HuH-7 (cell line): ENCODE data around the gene PRR19.
A peak's percentile ranks its signal among the peaks of the same experiment; 100 is the strongest.

ENCODE experiments used
- DNase-seq: peaks from one replicate; pipeline ENCODE4 v3.0.0; 2011; ENCODE audit warnings: low spot score

Gene PRR19

DNA sequence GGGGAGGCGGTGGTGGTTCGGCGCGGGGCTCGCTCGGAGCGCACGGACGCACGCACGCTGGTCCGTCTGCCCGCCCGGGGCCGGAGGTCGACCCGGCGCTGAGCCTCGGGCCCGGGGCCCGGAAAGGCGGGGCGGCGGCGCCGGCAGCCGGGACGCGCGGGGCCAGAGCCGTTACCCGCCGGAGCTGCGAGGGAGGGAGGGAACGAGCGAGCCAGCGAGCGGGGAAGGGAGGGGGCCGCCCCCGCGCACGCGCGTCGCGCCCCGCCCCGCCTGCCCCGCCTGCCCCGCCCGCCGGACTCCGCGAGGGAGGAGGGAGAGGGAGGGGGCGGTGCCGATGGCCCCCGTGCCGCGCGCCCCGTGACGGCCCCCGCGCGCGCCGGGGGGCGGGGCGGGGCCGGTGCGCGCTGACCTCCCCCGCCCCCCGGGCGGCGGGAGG, 17.8 kb upstream of the PRR19 start:
- DNase-seq = peak; percentile 82

DNA sequence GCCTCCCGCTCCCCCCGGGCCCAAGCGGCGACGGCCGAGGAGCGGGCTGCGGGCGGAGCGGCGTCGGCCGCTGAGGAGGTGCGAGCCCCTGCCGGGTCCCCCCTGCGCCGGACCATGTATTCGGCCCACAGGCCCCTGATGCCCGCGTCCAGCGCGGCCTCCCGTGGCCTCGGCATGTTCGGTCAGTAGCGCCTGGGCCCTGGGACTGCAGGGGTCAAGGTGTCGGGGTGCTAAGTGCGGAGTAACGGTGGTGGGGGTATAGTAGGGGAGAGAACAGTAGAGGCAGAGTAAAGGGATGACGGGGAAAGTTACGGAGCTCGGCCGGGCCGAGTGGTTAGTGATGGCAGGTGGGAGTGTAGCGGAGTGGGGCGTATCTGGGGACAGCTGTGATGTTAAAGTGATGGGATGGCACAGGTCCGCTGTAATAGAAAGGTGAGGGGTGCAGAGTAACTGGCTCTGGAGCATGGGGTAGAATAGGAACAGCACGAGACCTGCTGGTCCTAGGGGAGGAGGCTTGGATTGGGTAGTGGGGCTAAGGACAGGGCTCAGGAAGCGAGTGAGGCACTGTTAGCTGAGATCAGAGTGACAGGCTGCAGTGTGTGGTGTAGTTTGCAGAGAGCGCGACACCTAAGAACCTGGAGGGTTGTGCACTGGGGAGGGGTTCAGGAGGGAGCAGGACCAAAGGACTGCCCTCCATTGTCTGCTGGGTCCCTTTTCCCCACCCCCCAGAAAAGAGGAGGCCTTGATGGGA, 17.2 kb upstream of the PRR19 start:
- DNase-seq = no peak

DNA sequence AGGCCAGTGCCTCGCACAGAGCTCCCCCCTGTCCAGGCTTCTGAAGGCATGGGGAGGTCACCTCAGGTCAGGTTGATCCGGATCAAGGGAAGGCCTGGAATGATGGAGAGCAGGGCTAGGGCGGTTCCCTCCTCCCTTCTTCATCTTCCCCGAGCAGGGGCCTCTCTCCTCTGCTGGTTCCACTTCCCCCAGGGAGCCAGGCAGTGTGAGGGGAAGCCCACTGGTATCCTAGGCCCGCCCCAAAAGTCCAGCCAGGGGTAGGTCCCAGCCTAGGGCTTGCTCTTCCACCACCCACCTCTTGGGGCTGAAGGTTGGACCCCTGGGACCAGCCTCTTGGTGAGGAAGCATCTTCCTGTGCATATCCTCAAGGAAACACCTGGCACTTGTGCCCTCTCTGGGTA, 16.4 kb upstream of the PRR19 start:
- DNase-seq = no peak

DNA sequence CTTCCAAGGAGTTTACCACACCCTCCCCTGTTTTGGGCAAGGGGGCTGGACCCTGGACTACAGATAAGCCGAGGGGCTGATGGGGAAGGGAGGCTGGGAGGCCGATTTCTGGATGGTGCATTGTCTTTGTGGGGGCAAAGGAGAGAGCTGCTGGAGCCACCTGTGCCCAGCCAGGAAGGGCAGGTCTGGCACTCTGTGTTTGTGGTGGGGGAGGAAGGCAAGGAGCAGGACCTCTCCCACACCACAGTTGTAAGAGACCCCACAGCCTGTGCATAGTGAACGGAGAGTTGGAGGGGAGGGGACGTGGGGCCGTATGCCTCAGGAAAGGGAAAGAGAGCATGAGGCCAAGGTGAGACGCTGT, 16.0 kb upstream of the PRR19 start:
- no peak for DNase-seq

DNA sequence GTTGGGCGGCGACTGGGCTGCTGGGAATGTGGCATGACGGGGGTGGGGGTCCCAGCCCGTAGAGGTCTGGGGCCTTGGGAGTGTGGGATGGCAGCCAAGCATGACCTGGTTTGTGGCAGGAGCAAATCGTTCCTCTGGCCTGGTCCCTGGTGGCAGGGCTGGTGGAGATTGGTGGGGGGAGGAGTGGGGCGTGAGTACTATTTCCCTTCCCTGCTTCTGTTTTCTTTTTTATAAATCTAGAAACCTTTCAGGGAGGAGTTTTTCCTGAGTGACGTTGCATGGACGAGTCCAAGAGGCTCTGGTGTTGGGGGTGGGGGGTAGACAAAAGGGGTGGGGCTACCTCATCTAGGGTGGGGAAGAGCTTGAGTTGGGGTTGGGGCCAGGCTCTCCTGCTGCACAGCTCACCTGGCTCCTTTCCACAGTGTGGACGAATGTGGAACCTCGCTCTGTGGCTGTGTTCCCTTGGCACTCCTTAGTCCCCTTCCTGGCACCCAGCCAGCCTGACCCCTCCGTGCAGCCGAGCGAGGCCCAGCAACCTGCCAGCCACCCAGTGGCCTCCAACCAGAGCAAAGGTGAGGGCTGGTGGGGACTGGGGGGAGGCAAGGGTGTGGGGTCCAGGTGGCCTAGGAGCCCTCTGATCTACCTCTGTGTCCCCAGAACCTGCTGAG, 15.4 kb upstream of the PRR19 start:
- no peak for DNase-seq

DNA sequence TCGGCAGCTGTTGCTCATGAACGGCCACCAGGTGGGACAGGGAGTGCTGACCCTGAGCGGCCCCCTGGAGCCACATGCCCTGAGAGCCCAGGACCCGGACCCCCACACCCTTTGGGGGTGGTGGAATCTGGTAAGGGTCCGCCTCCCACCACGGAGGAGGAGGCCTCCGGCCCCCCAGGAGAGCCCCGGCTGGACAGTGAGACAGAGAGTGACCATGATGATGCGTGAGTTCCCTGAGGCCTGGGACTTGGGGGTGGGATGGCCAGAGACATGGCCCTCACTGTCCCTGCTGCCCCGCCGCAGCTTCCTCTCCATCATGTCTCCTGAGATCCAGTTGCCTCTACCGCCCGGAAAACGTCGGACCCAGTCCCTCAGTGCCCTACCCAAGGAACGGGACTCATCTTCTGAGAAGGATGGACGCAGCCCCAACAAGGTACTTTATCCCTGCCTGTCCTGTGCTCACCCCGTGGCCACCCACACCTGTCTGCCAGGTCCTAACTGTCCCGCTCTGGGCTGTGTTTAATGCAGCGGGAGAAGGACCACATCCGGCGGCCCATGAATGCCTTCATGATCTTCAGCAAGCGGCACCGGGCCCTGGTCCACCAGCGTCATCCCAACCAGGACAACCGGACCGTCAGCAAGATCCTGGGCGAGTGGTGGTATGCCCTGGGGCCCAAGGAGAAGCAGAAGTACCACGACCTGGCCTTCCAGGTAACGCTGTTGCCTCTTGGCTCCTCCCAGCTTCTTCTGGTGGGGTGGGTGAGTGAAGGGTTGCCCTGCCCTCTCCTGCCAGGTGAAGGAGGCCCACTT, 14.7 kb upstream of the PRR19 start:
- no peak for DNase-seq

DNA sequence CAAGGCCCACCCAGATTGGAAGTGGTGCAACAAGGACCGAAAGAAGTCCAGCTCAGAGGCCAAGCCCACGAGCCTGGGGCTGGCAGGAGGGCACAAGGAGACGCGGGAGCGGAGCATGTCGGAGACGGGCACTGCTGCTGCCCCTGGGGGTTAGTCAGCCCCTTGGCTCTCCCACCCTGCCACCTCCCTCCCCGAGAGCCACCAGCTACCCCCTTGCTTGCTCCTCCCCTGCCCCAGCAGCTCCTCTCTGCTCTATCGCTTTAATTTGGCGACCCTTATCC, 14.2 kb upstream of the PRR19 start:
- DNase-seq = no peak

DNA sequence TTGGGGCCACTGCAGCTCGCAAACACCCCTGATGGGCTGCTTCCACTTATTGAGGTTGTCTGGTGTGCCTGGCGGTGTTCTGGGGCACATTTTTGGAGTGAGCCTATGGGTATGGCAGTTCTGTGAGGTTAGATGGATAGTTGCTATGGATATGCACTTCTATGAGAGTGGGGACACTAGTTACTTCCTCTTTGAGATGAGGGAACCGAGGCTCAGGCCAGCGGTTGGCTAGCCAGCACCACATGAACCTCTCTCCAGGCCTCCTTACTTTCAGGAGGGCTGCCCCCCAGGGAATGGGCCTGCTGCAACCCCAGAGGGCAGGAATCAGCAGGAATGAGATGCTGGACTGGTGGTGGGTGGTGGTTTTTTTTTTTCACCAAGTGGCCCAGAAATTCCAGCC, 13.5 kb upstream of the PRR19 start:
- no peak for DNase-seq

DNA sequence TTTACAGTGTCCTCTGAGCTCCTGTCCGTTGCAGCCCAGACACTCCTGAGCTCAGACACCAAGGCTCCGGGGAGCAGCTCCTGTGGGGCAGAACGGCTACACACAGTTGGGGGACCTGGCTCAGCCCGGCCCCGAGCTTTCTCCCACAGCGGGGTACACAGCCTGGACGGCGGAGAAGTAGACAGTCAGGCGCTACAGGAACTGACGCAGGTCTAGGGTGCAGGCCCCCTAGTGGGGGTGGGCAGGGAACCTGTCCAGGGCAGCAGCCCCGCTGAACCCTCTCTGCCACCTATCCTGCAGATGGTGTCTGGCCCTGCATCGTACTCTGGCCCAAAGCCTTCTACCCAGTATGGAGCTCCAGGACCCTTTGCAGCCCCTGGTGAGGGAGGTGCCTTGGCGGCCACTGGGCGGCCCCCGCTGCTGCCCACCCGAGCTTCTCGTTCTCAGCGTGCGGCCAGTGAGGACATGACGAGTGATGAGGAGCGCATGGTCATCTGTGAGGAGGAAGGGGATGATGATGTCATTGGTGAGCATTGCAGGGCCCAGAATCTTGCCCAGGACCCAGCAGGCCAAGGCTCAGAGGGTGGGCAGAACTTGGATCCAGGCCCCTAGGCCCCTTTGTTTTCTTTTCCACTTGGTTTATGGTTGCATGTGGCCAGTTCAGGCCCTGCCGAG, 12.9 kb upstream of the PRR19 start:
- no peak for DNase-seq

DNA sequence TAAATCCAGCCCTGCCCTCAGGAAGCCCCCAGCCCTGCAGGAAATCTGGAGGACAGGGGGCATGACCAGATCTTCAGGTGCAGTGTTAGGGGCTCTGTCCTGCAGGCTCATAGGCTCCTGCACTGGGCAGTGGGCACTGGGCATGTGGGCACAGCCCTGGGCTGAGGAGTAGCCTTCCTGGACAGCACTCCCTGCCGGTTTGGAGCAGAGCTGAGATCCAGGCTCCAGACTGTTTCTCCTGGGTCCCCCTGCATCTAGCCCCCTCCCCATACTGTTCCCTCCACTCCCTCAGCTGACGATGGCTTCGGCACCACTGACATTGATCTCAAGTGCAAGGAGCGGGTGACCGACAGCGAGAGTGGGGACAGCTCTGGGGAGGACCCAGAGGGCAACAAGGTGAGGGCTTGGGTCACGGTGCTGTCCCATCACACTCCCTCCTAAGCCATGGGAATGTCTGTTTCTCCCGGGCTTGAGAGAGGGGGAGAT, 12.3 kb upstream of the PRR19 start:
- no peak for DNase-seq

DNA sequence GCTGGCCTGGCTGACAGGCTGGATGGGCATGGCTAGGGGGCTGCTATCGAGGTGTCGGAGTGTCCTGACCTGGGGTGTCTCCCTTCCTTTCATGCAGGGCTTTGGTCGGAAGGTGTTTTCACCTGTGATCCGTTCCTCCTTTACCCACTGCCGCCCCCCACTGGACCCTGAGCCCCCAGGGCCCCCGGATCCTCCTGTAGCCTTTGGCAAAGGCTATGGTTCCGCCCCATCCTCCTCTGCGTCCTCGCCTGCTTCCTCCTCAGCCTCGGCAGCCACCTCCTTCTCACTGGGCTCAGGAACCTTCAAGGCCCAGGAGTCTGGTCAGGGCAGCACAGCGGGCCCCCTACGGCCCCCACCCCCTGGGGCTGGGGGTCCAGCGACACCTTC, 11.8 kb upstream of the PRR19 start:
- no peak for DNase-seq

DNA sequence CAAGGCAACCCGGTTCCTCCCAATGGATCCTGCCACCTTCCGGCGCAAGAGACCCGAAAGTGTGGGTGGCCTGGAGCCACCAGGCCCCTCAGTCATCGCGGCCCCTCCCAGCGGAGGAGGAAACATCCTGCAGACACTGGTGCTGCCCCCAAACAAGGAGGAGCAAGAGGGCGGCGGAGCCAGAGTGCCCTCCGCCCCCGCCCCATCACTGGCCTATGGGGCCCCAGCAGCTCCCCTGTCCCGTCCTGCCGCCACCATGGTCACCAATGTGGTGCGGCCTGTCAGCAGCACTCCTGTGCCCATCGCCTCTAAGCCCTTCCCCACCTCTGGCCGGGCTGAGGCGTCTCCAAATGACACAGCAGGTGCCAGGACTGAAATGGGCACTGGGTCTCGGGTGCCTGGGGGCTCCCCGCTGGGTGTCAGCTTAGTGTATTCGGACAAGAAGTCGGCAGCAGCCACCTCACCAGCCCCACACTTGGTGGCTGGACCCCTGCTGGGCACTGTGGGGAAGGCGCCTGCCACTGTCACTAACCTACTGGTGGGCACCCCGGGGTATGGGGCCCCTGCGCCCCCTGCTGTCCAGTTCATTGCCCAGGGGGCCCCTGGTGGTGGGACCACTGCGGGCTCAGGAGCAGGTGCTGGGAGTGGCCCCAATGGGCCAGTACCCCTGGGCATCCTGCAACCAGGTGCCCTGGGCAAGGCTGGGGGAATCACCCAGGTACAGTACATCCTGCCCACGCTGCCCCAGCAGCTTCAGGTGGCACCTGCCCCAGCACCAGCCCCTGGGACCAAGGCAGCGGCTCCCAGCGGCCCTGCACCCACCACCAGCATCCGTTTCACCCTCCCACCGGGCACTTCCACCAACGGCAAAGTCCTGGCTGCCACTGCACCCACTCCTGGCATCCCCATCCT, 11.2 kb upstream of the PRR19 start:
- DNase-seq = peak; percentile 76

DNA sequence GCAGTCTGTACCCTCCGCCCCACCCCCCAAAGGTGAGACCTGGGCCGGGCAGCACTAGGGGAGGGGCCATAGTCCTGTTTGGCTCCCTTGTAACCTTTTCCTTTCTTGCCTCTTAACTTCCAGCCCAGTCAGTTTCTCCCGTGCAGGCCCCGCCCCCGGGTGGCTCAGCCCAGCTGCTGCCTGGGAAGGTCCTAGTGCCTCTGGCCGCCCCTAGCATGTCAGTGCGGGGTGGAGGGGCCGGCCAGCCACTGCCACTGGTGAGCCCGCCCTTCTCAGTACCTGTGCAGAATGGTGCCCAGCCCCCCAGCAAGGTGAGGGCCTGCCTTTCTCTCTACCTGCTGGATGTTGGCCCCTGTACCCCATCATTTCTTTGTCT, 10.5 kb upstream of the PRR19 start:
- DNase-seq = no peak

DNA sequence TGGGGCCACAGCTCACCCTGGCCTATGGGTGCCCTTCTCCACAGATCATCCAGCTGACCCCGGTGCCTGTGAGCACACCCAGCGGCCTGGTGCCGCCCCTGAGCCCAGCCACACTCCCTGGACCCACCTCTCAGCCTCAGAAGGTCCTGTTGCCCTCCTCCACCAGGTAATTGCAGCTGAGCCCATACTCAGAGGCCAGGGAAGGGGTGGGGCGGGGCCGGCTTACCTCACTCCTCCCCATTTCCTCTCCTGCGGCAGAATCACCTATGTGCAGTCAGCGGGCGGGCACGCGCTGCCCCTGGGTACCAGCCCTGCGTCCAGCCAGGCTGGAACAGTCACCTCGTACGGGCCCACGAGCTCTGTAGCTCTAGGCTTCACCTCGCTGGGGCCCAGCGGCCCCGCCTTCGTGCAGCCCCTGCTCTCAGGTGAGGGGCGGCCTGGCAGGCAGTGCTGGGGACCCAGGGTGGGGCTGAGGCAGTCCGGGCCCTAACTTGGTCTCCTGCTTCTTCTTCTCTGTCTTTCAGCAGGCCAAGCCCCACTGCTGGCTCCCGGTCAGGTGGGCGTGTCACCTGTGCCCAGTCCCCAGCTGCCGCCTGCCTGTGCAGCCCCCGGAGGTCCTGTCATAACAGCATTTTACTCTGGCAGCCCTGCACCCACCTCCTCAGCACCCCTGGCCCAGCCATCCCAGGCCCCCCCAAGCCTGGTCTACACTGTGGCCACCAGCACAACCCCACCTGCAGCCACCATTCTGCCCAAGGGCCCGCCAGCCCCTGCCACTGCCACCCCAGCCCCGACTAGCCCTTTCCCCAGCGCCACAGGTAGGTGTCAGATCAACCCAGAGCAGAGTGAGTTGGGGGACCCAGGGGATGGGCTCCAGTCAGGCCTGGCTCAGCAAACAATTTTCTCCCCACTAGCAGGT, 9.6 kb upstream of the PRR19 start:
- DNase-seq = no peak

DNA sequence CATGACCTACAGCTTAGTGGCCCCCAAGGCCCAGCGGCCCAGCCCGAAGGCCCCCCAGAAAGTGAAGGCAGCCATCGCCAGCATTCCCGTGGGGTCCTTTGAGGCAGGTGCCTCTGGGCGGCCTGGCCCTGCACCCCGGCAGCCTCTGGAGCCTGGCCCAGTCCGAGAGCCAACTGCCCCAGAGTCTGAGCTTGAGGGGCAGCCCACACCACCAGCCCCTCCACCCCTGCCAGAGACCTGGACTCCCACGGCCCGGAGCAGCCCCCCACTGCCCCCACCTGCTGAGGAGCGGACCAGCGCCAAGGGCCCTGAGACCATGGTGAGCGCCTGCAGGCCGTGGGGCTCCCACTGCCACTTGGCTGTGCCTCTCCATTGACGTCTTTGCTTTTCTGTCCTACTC, 9.0 kb upstream of the PRR19 start:
- DNase-seq = no peak

DNA sequence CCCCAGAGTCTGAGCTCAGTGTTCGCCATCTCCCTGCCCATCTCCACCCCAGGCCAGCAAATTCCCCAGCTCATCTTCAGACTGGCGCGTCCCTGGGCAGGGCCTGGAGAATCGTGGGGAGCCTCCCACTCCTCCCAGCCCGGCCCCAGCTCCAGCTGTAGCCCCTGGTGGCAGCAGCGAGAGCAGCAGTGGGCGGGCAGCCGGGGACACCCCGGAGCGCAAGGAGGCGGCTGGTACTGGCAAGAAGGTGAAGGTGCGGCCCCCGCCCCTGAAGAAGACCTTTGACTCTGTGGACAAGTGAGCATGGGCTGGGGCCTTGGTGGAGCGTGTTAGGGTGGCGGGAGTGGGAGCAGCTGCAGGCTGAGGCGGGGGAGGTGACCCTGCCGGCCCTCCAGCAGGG, 8.4 kb upstream of the PRR19 start:
- DNase-seq = no peak

DNA sequence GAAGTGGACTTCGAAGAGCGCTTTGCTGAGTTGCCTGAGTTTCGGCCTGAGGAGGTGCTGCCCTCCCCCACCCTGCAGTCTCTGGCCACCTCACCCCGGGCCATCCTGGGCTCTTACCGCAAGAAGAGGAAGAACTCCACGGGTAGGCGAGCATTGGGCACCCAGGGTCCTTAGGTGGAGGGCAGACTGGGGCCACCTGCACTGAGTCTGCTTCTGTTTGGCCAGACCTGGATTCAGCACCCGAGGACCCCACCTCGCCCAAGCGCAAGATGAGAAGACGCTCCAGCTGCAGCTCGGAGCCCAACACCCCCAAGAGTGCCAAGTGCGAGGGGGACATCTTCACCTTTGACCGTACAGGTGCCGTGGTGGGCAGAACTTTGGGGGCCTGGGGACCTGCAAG, 8.0 kb upstream of the PRR19 start:
- DNase-seq = no peak

DNA sequence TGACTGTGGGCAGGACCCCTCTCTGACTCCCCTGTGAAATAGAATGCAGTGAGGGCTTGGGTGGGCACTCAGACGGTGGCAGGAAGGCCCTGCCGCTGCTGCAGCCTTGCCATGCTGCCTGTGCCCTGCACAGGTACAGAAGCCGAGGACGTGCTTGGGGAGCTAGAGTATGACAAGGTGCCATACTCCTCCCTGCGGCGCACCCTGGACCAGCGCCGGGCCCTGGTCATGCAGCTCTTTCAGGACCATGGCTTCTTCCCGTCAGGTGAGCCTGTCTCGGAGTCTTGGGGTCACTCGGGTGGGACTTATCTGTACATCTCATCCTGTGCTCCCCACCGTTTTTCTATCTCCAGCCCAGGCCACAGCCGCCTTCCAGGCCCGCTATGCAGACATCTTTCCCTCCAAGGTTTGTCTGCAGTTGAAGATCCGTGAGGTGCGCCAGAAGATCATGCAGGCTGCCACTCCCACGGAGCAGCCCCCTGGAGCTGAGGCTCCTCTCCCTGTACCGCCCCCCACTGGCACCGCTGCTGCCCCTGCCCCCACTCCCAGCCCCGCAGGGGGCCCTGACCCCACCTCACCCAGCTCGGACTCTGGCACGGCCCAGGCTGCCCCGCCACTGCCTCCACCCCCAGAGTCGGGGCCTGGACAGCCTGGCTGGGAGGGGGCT, 7.3 kb upstream of the PRR19 start:
- no peak for DNase-seq

DNA sequence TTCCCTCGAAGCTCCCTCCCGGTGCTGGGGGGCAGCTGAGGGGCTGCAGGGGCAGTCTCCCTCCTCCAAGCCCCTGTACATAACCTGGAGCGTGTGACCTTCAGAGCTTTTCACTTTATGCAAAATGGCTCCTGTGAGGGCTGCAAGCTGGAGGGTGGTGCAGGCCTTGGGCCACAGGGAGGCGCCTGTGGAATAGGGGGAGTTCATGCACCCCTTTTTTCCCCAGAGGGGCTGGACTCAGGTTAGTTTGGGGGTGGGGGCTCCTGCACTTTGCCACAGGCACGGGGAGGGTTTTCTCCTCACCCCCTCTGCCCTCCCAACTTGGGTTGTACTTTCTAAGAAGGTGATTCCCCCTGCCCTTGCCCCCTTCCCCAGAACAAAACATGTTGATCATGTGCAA, 6.6 kb upstream of the PRR19 start:
- no peak for DNase-seq
